Measurements from ENCODE around the gene RHO. TPM values are rescaled to one million over a fixed set of nuclear protein-coding genes. Genes with fewer than 3 reads are reported as not detected.
"Not testable (repeated sequence)": the region's sequence is repeated elsewhere in the genome, so short reads cannot be mapped to it uniquely, and the experiment has no call there.

Gene RHO
- total and polyA plus RNA-seq, 2 donors (not counting 3 experiments of a cell fraction or from before 2014, with no cell fraction given): not detected

GRCh38 chr3:129489258-129489657 lies 39.2 kb upstream of the RHO start:
- H3K9me1 ChIP-seq (replicated peaks; ENCODE audit: control insufficient read depth, extremely low read depth, insufficient read depth, low read length); H3K4me3 ChIP-seq (replicated peaks in 1 of 3; ENCODE audit: insufficient read depth in 1 of 3, low read depth in 1 of 3, low read length in 3 of 3); H2AFZ ChIP-seq (ENCODE audit: low read depth, low read length); POLR2A ChIA-PET; dilution Hi-C loops (cut with MboI; ENCODE audit: extremely low pct_ligation_motif_present, low sequenced_read_pairs); H3K27ac ChIP-seq (ENCODE audit: insufficient read depth, low read depth, low read length); intact Hi-C loops (cut with micrococcal nuclease); H3K27me3 ChIP-seq (ENCODE audit: control insufficient read depth in 2 of 2, insufficient read depth in 2 of 2, low read length in 2 of 2); FAIRE-seq; H3K79me2 ChIP-seq (ENCODE audit: control insufficient read depth, insufficient read depth, low read length); H4K20me1 ChIP-seq (replicated peaks; ENCODE audit: control insufficient read depth, extremely low read depth, insufficient read depth, low read length); H3K9me3 ChIP-seq (replicated peaks; ENCODE audit: control insufficient read depth, insufficient read depth, low read length); H3K4me2 ChIP-seq (ENCODE audit: insufficient read depth, low read length); H3K36me3 ChIP-seq (ENCODE audit: control insufficient read depth in 2 of 2, extremely low read depth in 1 of 2, insufficient read depth in 2 of 2, low read length in 2 of 2); H3K9ac ChIP-seq (replicated peaks; ENCODE audit: extremely low read depth, insufficient read depth, low read length); BruUV-seq (replicated peaks); DNase-seq (ENCODE audit: low read depth, low spot score): not testable (repeated sequence)
- H3K4me1 ChIP-seq (ENCODE audit: control insufficient read depth, extremely low read depth, insufficient read depth, low read length): peaks cover 15% of the 10 kb centered on the region
- CTCF ChIA-PET: interaction anchor here (1.7 to 2.1 kb wide), 5 partner anchors 50 to 337 kb away, joined by 3 to 57 read pairs (median 44); partner anchors contain the start of gene PLXND1

- no peaks in the 10 kb centered on the region for H3K9me3 ChIP-seq (replicated peaks; ENCODE audit: control insufficient read depth, insufficient read depth, low read length)
- dilution Hi-C loops (cut with MboI; ENCODE audit: extremely low pct_ligation_motif_present, low sequenced_read_pairs) (no loop called here), intact Hi-C loops (cut with micrococcal nuclease) (loop anchor here (1.0 to 5.0 kb wide), 9 partner anchors 71 to 444 kb away; partner anchors contain the start of gene TMCC1)
- H3K4me2 ChIP-seq (ENCODE audit: insufficient read depth, low read length): no peak overlapping the region
- H3K4me1 ChIP-seq (ENCODE audit: control insufficient read depth, extremely low read depth, insufficient read depth, low read length): peaks cover 21% of the 10 kb centered on the region
- POLR2A ChIA-PET: interaction anchor here (0.5 to 0.8 kb wide), 2 partner anchors 69 to 71 kb away, joined by 3 read pairs; no protein-coding TSS in a partner anchor
- no peaks in the 10 kb centered on the region for H4K20me1 ChIP-seq (replicated peaks; ENCODE audit: control insufficient read depth, extremely low read depth, insufficient read depth, low read length)
- H3K36me3 ChIP-seq (ENCODE audit: control insufficient read depth in 2 of 2, extremely low read depth in 1 of 2, insufficient read depth in 2 of 2, low read length in 2 of 2): peaks cover 0 to 4% of the 10 kb centered on the region in 2 experiments
- CTCF ChIA-PET: interaction anchor here (0.6 to 3.8 kb wide), 69 partner anchors 10 to 608 kb away, joined by 3 to 80 read pairs (median 5); partner anchors contain the start of genes H1-8, IFT122, MBD4 and PLXND1
- peak; percentile 99 for FAIRE-seq
- BruUV-seq (replicated peaks): no TSS peak
- H2AFZ ChIP-seq (ENCODE audit: low read depth, low read length): peak overlapping the region; percentile 4
- H3K79me2 ChIP-seq (ENCODE audit: control insufficient read depth, insufficient read depth, low read length): no peaks in the 10 kb centered on the region
- peak; percentile 90 for DNase-seq (ENCODE audit: low read depth, low spot score)
- H3K9me1 ChIP-seq (replicated peaks; ENCODE audit: control insufficient read depth, extremely low read depth, insufficient read depth, low read length): no peaks in the 10 kb centered on the region
- no peaks in the 10 kb centered on the region for H3K27me3 ChIP-seq (ENCODE audit: control insufficient read depth in 2 of 2, insufficient read depth in 2 of 2, low read length in 2 of 2)
- H3K9ac ChIP-seq (replicated peaks; ENCODE audit: extremely low read depth, insufficient read depth, low read length): peak overlapping the region; percentile 41
- TF ChIP-seq POLR2AphosphoS5 (IDR thresholded peaks at IDR 0.05; ENCODE audit: insufficient read depth, low read depth, low read length): no peak
- TF ChIP-seq JUN (IDR thresholded peaks at IDR 0.05; ENCODE audit: borderline replicate concordance, insufficient read depth, insufficient read length, low read depth): peak; percentile 43
- TF ChIP-seq MYC (IDR thresholded peaks at IDR 0.05; ENCODE audit: low read depth, low read length): no peak
- TF ChIP-seq CTCF (IDR thresholded peaks at IDR 0.05; ENCODE audit: extremely low read depth in 1 of 2, insufficient read depth in 1 of 2, low read depth in 1 of 2, low read length in 2 of 2): peak; percentile 86 to 90
- TF ChIP-seq MAX (IDR thresholded peaks at IDR 0.05; ENCODE audit: insufficient read depth, insufficient read length): no peak
- TF ChIP-seq FOS (IDR thresholded peaks at IDR 0.05; ENCODE audit: borderline replicate concordance, insufficient read depth, low read length): no peak
- no peak overlapping the region for H3K4me3 ChIP-seq (replicated peaks in 1 of 3; ENCODE audit: insufficient read depth in 1 of 3, low read depth in 1 of 3, low read length in 3 of 3)
- peak overlapping the region; percentile 81 for H3K27ac ChIP-seq (ENCODE audit: insufficient read depth, low read depth, low read length)
These were observed 38.2 kb upstream of the RHO start for GRCh38 chr3:129490273-129490675.

GRCh38 chr3:129491077-129491476 lies 37.4 kb upstream of the RHO start:
- H3K4me3 ChIP-seq (replicated peaks in 1 of 3; ENCODE audit: insufficient read depth in 1 of 3, low read depth in 1 of 3, low read length in 3 of 3); H2AFZ ChIP-seq (ENCODE audit: low read depth, low read length); H3K79me2 ChIP-seq (ENCODE audit: control insufficient read depth, insufficient read depth, low read length); POLR2A ChIA-PET; H3K9me1 ChIP-seq (replicated peaks; ENCODE audit: control insufficient read depth, extremely low read depth, insufficient read depth, low read length); DNase-seq (ENCODE audit: low read depth, low spot score); H3K36me3 ChIP-seq (ENCODE audit: control insufficient read depth in 2 of 2, extremely low read depth in 1 of 2, insufficient read depth in 2 of 2, low read length in 2 of 2); H4K20me1 ChIP-seq (replicated peaks; ENCODE audit: control insufficient read depth, extremely low read depth, insufficient read depth, low read length); FAIRE-seq; H3K27me3 ChIP-seq (ENCODE audit: control insufficient read depth in 2 of 2, insufficient read depth in 2 of 2, low read length in 2 of 2); H3K4me2 ChIP-seq (ENCODE audit: insufficient read depth, low read length); BruUV-seq (replicated peaks); dilution Hi-C loops (cut with MboI; ENCODE audit: extremely low pct_ligation_motif_present, low sequenced_read_pairs); H3K9me3 ChIP-seq (replicated peaks; ENCODE audit: control insufficient read depth, insufficient read depth, low read length); H3K9ac ChIP-seq (replicated peaks; ENCODE audit: extremely low read depth, insufficient read depth, low read length): not testable (repeated sequence)
- intact Hi-C loops (cut with micrococcal nuclease): loop anchor here (5.0 kb wide), 1 partner anchor 401 kb away; the partner anchor contains the start of gene TMCC1
- CTCF ChIA-PET: interaction anchor here (1.2 to 3.8 kb wide), 16 partner anchors 18 to 439 kb away, joined by 4 to 80 read pairs (median 10); no protein-coding TSS in a partner anchor
- peaks cover 29% of the 10 kb centered on the region for H3K4me1 ChIP-seq (ENCODE audit: control insufficient read depth, extremely low read depth, insufficient read depth, low read length)
- H3K27ac ChIP-seq (ENCODE audit: insufficient read depth, low read depth, low read length): peak overlapping the region; percentile 81

Measured in endothelial cell of umbilical vein (primary cell).